Keratinocyte (primary cell): ENCODE results near the gene ASTN2. TPM values are rescaled to one million over a fixed set of nuclear protein-coding genes. Genes with fewer than 3 reads are reported as not detected.
A peak's percentile ranks its signal among the peaks of the same experiment; 100 is the strongest.

Experiments used
- DNase-seq: peaks from one replicate; pipeline ENCODE4 v3.0.0-alpha.2; 2011; ENCODE audit warnings: low read depth, missing footprints, low spot score
- FAIRE-seq: peaks from 2 replicates; lab custom pipeline; 2011; peaks lifted over from hg19 to GRCh38; lab: Jason Lieb, UNC
- H2AFZ ChIP-seq: 2 replicates; pipeline ENCODE4 v1.6.0; 2012; ENCODE audit warnings: low read length, control low read depth, inconsistent platforms; ENCODE audit not compliant: control insufficient read depth
- H3K27ac ChIP-seq: 2 replicates; pipeline ENCODE4 v1.5.1; 2011; ENCODE audit warnings: low read length; ENCODE audit not compliant: control insufficient read depth, insufficient read depth
- H3K27me3 ChIP-seq: 3 replicates; pipeline ENCODE4 v1.6.0; 2011; ENCODE audit warnings: low read length; ENCODE audit not compliant: control insufficient read depth, insufficient read depth; ENCODE audit errors: extremely low read depth
- H3K36me3 ChIP-seq, 2 experiments: 2 replicates in 1 of 2; 3 replicates in 1 of 2; pipeline ENCODE4 v1.5.1; 2011; ENCODE audit warnings: low read length in 2 of 2, mild to moderate bottlenecking in 1 of 2; ENCODE audit not compliant: control insufficient read depth in 2 of 2, insufficient read depth in 2 of 2; ENCODE audit errors: extremely low read depth in 1 of 2
- H3K4me1 ChIP-seq: 3 replicates; pipeline ENCODE4 v1.5.1; 2011; ENCODE audit warnings: low read length; ENCODE audit not compliant: control insufficient read depth, insufficient read depth; ENCODE audit errors: extremely low read depth
- H3K4me2 ChIP-seq: 3 replicates; pipeline ENCODE4 v1.6.0; 2011; ENCODE audit warnings: low read depth, low read length; ENCODE audit not compliant: control insufficient read depth, insufficient read depth; ENCODE audit errors: extremely low read depth
- H3K4me3 ChIP-seq, 3 experiments: fragments of 200-600 bp in 1 of 3; sonication (generic) in 1 of 3; 2 replicates in 2 of 3; 3 replicates in 1 of 3; pipeline ENCODE4 v1.5.1; 2011 to 2016; ENCODE audit warnings: low read length in 3 of 3, mild to moderate bottlenecking in 3 of 3, control low read depth in 2 of 3, inconsistent platforms in 1 of 3, low read depth in 1 of 3, mixed read lengths in 1 of 3, mixed run types in 1 of 3, moderate library complexity in 1 of 3; ENCODE audit not compliant: control insufficient read depth in 2 of 3, insufficient read depth in 2 of 3; ENCODE audit errors: extremely low read depth in 1 of 3
- H3K79me2 ChIP-seq: 2 replicates; pipeline ENCODE4 v1.6.0; 2012; ENCODE audit warnings: low read length; ENCODE audit not compliant: control insufficient read depth, insufficient read depth
- H3K9ac ChIP-seq: 3 replicates; pipeline ENCODE4 v1.6.0; 2011; ENCODE audit warnings: low read length; ENCODE audit not compliant: control insufficient read depth, insufficient read depth; ENCODE audit errors: extremely low read depth
- H3K9me1 ChIP-seq: 3 replicates; pipeline ENCODE4 v1.6.0; 2011; ENCODE audit warnings: low read length; ENCODE audit not compliant: control insufficient read depth, insufficient read depth; ENCODE audit errors: extremely low read depth
- H3K9me3 ChIP-seq: 2 replicates; pipeline ENCODE4 v1.5.1; 2012; ENCODE audit warnings: low read depth, low read length; ENCODE audit not compliant: control insufficient read depth
- H4K20me1 ChIP-seq: 3 replicates; pipeline ENCODE4 v1.6.0; 2011; ENCODE audit warnings: low read length; ENCODE audit not compliant: control insufficient read depth, insufficient read depth; ENCODE audit errors: extremely low read depth
- EZH2 ChIP-seq: IDR thresholded peaks from one replicate; pipeline ENCODE4 v1.6.1; 2012; ENCODE audit warnings: inconsistent platforms, mild to moderate bottlenecking, low read length, moderate library complexity
- dilution Hi-C: fragments of 300-500 bp; cut with MboI; formaldehyde crosslinking; loops from one replicate; pipeline ENCODE4 v1.7.0; 2020; ENCODE audit warnings: low sequenced_read_pairs; ENCODE audit not compliant: extremely low pct_ligation_motif_present
- polyA plus RNA-seq, 5 experiments: library from polyadenylated mRNA; depleted of rRNA in 3 of 5; stranded (reverse) in 3 of 5; stranded (forward) in 1 of 5; unstranded in 1 of 5; fragments of >200 nt; gene quantifications; 1 replicate in 1 of 5; 2 replicates in 3 of 5; 3 replicates in 1 of 5; pipeline versions ENCODE4 v1.2.1 to v1.2.3, GENCODE V29; 2011 to 2012; ENCODE audit warnings: missing spikeins in 2 of 5, low read depth in 1 of 5, low replicate concordance in 1 of 5
- TF ChIP-seq, protein P1 (sequence below), 3 experiments: IDR thresholded peaks in 1 of 3; conservative IDR thresholded peaks in 1 of 3; optimal IDR thresholded peaks in 1 of 3; 2 replicates in 2 of 3; 3 replicates in 1 of 3; pipeline versions ENCODE3 to v1.5.1; 2011; ENCODE audit warnings: low read length in 3 of 3, mild to moderate bottlenecking in 3 of 3, moderate library complexity in 2 of 3, control low read depth in 1 of 3, inconsistent platforms in 1 of 3; ENCODE audit not compliant: insufficient read depth in 2 of 3; ENCODE audit errors: extremely low read depth in 1 of 3

The ASTN2 gene
- polyA plus RNA-seq, 1 donor (not counting 4 experiments of a cell fraction or from before 2014, with no cell fraction given) = 0.31 TPM

DNA sequence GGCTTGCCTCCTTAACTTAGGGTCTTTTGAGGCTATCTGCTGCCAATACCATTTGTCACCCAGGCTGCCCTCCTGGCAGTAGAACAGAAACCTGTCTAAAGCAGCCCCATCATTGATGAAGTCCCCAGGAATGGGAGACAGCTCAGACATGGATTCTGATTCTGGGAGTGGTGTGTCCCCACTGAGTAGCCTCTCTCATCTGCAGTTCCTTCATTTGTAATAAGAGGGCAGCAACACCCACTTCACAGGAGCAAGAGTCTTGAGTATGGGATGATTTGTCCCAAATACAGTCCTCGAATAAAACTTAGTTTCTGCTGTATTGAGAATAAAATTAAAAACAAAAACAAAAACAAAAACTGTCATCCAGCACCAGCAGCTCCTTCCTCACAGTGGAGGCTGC, 167.6 kb downstream of the ASTN2 start:
- Histone ChIP-seq H4K20me1 (no peaks in the 10 kb centered on the region), H3K9ac (no peak overlapping the region), H3K9me3 (no peaks in the 10 kb centered on the region), H3K9me1 (no peaks in the 10 kb centered on the region), H3K79me2 (no peaks in the 10 kb centered on the region), H3K27ac (no peak overlapping the region), H3K27me3 (no peaks in the 10 kb centered on the region), H3K36me3 (no peaks in the 10 kb centered on the region), H3K4me2 (no peak overlapping the region), H3K4me1 (no peaks in the 10 kb centered on the region), H3K4me3 (no peak overlapping the region), H2AFZ (no peak overlapping the region)
- no peak for DNase-seq
- no peak for TF ChIP-seq EZH2
- TF ChIP-seq, protein P1, sequence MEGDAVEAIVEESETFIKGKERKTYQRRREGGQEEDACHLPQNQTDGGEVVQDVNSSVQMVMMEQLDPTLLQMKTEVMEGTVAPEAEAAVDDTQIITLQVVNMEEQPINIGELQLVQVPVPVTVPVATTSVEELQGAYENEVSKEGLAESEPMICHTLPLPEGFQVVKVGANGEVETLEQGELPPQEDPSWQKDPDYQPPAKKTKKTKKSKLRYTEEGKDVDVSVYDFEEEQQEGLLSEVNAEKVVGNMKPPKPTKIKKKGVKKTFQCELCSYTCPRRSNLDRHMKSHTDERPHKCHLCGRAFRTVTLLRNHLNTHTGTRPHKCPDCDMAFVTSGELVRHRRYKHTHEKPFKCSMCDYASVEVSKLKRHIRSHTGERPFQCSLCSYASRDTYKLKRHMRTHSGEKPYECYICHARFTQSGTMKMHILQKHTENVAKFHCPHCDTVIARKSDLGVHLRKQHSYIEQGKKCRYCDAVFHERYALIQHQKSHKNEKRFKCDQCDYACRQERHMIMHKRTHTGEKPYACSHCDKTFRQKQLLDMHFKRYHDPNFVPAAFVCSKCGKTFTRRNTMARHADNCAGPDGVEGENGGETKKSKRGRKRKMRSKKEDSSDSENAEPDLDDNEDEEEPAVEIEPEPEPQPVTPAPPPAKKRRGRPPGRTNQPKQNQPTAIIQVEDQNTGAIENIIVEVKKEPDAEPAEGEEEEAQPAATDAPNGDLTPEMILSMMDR (optimal IDR thresholded peaks at IDR 0.05 in 1 of 3, IDR thresholded peaks at IDR 0.05 in 1 of 3, conservative IDR thresholded peaks at IDR 0.05 in 1 of 3; ENCODE audit: extremely low read depth in 1 of 3, insufficient read depth in 2 of 3, low read length in 3 of 3) = peak; percentile 18 to 36 (median 36)
- dilution Hi-C loops = no loop called here
- no peak for FAIRE-seq

DNA sequence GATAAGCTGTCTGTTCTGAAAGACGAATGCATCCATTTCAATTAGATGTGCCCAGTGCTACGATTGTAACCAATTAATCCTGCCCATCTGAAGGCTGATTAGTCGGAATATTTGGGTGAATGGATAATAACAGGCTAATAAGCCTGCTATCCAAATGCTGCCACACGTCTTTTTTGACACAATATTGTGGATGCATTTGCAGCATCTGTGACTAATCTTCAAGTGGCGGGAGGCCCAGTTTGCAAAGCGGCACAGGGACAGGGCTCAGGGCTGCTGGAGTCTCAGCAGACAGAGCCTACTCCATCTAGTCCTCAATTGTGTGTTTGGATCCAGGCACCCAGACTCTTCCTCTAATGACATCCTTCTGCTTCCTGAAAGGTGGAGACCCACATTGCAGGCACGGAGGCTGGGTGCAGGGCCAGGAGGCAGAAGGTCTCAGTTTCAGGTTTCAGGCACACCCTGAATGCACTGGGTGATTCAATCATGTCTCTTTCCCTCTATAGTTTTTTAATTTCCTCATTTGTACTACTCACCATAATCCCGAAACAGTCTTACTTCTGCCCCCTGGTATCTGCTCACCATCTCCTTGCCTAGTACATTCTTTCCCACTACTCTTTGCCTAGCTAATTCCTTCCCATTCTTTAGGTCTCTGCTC, 169.6 kb downstream of the ASTN2 start:
- Histone ChIP-seq H4K20me1 (no peaks in the 10 kb centered on the region), H3K4me3 (no peak overlapping the region), H3K9me1 (no peaks in the 10 kb centered on the region), H3K9me3 (no peaks in the 10 kb centered on the region), H3K27ac (no peak overlapping the region), H2AFZ (no peak overlapping the region), H3K9ac (no peak overlapping the region), H3K4me2 (no peak overlapping the region), H3K36me3 (no peaks in the 10 kb centered on the region), H3K4me1 (no peaks in the 10 kb centered on the region), H3K79me2 (no peaks in the 10 kb centered on the region), H3K27me3 (no peaks in the 10 kb centered on the region)
- TF ChIP-seq, protein P1 (optimal IDR thresholded peaks at IDR 0.05 in 1 of 3, IDR thresholded peaks at IDR 0.05 in 1 of 3, conservative IDR thresholded peaks at IDR 0.05 in 1 of 3; ENCODE audit: extremely low read depth in 1 of 3, insufficient read depth in 2 of 3, low read length in 3 of 3) = no peak
- no peak for TF ChIP-seq EZH2
- FAIRE-seq (no peak), DNase-seq (no peak)
- dilution Hi-C loops = no loop called here
